GM21381 (cell line): ENCODE data around the gene ALPL.

Experiments used
- ATAC-seq: cut with Tn5 transposase; IDR thresholded peaks from one replicate; pipeline ENCODE4 v1.9.1; 2021; ENCODE audit warnings: mild to moderate bottlenecking, moderate library complexity; ENCODE audit not compliant: unreplicated experiment

ALPL gene

GRCh38 chr1:21526441-21526840 lies 17.2 kb downstream of the ALPL start:
- no peak for ATAC-seq

GRCh38 chr1:21530368-21531016 lies 21.3 kb downstream of the ALPL start:
- no peak for ATAC-seq

GRCh38 chr1:21531241-21531640 lies 22.0 kb downstream of the ALPL start:
- no peak for ATAC-seq

GRCh38 chr1:21532496-21532895 lies 23.3 kb downstream of the ALPL start:
- no peak for ATAC-seq

- ATAC-seq: no peak
These were observed 23.8 kb downstream of the ALPL start for GRCh38 chr1:21532992-21533534.

- no peak for ATAC-seq
These were observed 24.9 kb downstream of the ALPL start for GRCh38 chr1:21534146-21534545.

- no peak for ATAC-seq
These were observed 25.6 kb downstream of the ALPL start for GRCh38 chr1:21534674-21535378.

GRCh38 chr1:21536218-21536617 lies 27.0 kb downstream of the ALPL start:
- no peak for ATAC-seq

GRCh38 chr1:21537511-21537931 lies 28.3 kb downstream of the ALPL start:
- ATAC-seq: no peak

GRCh38 chr1:21537932-21538630 lies 28.9 kb downstream of the ALPL start:
- no peak for ATAC-seq

- no peak for ATAC-seq
These were observed 30.7 kb downstream of the ALPL start for GRCh38 chr1:21539933-21540332.

- no peak for ATAC-seq
These were observed 32.1 kb downstream of the ALPL start for GRCh38 chr1:21541329-21541728.

GRCh38 chr1:21541835-21542234 lies 32.6 kb downstream of the ALPL start:
- no peak for ATAC-seq

GRCh38 chr1:21543598-21543997 lies 34.4 kb downstream of the ALPL start:
- no peak for ATAC-seq

- no peak for ATAC-seq
These were observed 34.9 kb downstream of the ALPL start for GRCh38 chr1:21544095-21544494.

- ATAC-seq: no peak
These were observed 37.1 kb downstream of the ALPL start for GRCh38 chr1:21546122-21546825.

GRCh38 chr1:21547876-21548275 lies 38.7 kb downstream of the ALPL start:
- no peak for ATAC-seq

GRCh38 chr1:21550097-21550496 lies 40.9 kb downstream of the ALPL start:
- no peak for ATAC-seq

- ATAC-seq: no peak
These were observed 41.7 kb downstream of the ALPL start for GRCh38 chr1:21550866-21551475.

- no peak for ATAC-seq
These were observed 43.5 kb downstream of the ALPL start for GRCh38 chr1:21552715-21553114.
